ENCODE measurements around the gene RPS6KB2.
"Not testable (repeated sequence)": the region's sequence is repeated elsewhere in the genome, so short reads cannot be mapped to it uniquely, and the experiment has no call there.

RPS6KB2 gene

DNA sequence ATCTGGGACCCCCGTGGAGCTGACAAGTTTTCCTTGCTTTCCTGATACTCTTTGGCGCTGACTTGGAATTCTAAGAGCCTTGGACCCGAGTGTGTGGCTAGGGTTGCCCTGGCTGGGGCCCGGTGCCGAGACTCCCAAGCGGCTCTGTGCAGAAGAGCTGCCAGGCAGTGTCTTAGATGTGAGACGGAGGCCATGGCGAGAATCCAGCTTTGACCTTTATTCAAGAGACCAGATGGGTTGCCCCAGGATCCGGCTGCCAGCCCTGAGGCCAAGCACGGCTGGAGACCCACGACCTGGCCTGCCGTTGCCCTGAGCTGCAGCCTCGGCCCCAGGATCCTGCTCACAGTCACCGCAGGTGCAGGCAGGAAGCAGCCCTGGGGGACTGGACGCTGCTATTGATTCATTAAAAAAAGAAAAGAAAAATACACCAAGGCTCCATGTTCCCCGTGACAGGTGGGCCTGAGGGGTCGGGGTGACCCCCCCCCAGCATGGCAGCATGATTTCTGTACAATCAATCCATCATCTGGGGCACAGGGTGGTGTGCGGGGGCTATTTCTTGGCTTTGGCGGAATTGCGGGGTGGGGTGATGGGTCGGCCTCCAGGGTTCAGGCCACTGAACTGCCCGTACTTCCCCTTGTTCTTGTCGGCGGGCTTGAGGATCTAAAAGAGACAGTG lies 30.2 kb upstream of the RPS6KB2 start:
- no peak for DNase-seq (ENCODE audit: low read depth)

DNA sequence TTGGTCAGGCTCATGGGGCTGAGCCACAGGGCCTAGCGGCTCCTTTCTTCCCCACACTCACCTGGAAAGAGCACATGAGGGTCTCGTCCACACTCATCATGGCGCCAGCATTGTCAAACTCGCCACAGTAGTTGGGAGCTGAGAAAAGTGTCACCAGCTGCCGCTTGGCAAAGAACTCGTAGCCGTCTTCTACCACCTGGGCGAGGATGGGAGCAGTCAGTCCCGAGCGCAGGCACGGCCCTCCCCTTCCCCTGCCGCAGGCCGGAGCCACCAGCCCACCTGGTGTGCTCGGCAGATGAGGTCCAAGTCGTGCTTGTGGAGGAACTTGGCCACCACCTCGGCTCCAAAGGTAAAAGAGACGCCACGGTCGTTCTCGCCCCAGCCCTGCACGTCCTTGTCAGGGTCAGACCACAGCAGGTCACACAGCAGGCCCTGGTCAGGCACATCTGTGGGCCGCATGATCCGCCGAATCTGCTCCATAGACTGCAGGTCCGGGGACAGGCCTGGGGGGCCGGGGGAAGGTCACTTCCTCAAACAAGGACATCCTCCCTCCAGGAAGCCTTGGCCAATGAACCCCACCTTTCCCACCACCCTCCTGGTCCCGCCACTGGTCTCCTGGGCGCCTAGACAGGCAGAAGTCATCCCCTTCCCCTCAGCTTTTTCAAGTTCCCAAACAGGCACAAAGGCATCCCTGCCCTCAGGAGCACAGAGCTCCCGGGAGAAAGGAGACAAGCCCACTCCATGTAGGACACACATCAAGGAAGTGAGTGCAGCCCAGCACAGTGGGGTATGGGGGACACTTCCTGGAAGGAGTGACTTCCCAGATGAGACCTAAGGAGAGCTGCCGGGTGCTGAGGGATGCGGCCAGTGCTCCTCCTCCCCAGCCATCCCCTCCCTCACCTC lies 29.4 kb upstream of the RPS6KB2 start:
- DNase-seq (ENCODE audit: low read depth) = no peak

DNA sequence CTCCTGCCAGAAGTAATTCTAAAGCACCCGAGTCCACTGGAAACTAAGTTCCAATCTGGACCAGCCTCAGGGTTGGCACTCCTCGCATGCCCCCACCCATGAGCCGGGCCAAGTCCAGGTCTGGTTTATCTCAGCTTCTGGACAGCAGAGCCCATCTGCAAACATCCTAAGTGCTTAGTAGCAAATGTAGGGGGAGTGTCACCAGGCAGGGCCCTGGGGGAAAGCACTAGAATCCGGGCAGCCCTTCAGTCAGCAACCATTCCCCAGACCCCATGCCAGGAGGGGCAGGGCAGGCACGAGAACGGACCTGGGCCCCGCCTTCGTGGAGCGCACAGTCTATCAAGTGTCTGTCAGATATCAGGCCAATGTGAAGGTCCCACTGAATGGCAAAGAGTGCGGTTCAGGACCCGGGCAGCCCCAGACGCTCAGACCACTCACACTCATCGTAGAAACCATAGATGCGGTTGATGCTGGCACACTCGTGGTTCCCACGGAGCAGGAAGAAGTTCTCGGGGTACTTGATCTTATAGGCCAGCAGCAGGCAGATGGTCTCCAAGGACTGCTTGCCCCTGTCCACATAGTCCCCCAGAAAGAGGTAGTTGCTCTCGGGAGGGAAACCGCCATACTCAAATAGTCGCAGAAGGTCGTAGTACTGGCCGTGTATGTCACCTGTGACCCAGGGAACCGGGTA lies 27.9 kb upstream of the RPS6KB2 start:
- no peak for DNase-seq (ENCODE audit: low read depth)

DNA sequence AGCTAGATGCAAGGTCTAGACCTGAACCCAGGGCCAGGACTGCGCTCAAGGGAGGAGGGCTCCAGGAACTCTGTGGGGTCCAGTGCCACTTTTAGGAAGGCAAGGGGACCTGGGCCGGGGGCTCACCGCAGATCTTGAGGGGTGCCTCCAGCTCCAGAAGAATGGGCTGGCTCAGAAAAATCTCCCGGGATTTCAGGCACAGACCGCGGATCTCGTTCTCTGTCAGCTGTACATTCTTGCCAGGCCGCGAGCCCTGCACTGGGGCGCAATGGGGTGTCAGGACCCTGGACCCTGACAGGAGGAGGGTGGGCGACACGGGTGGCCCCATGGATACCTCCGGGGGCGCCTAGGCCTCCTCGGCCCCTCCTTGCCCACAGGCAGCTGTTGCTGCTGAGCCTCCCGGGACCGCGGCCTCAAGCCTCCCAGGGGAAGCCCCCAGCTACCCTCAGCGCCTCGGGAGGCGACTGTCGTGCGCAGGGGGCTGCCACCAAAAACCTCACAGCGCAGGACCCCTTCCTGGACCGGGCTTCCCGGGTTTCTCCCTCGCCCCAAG lies 27.3 kb upstream of the RPS6KB2 start:
- no peak for DNase-seq (ENCODE audit: low read depth)

DNA sequence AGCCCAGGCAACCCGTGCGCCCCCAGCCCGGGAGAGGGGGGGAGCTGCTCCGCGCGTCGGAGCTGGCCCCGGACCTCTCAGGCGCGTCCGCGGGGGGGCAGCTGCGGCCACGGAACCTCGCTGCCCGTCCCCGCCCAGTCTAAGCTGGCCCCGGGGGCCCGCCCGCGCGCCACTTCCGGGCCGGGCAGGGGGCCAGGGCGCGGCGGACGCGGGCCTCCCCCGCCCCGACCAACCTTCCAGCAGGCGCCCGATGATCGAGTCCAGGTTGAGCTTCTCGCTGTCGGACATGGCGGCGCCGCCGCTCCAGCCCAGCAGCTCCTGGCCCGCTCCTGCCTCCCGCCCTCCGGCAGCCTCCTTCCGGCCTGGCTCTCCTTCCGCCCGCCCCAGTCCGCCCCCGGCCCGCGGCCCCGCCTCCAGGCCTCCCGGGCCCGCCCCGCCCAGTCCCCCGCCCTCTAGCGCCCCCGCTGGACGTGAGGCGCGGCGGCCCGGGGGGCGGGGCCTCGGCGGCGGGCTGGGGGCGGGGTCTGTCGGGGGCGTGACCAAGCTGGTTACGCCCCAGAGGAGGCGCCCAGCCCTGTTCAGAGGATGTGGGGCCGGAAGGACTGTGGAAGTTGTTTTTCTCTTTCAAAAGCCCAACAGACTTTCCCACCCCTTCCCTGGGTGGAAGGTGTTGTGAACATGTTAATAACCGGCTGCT lies 26.7 kb upstream of the RPS6KB2 start, which contains the start of gene PPP1CA:
Gene PPP1CA, minus strand, starts transcription at position 364 of the 697 bp plus-strand sequence. Its CDS starts 76 bp downstream, at position 288.
- peak; percentile 86 for DNase-seq (ENCODE audit: low read depth)

DNA sequence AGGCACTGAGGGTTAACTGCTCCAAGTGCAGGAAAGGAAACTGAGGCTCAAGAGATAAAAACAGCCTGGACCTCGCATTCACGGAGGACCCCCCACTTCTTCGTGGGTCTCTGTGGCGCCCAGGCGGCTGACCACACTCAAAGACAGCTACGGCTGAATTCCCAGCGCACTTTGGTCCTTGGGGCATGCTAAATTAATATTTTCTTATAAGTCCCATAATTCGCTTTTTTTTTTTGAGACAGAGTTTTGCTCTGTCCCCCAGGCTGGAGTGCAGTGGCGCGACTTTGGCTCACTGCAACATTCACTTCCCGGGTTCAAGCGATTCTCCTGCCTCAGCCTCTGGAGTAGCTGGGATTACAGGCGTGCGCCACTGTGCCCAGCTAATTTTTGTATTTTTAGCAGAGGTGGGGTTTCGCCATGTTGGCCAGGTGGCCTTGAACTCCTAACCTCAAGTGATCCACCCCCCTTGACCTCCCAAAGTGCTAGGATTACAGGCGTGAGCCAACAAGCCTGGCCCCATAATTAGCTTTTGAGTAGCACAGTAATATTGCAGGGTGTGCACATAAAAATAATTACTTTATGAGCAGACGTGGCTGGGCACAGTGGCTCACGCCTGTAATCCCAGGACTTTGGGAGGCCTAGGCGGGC lies 26.0 kb upstream of the RPS6KB2 start:
- DNase-seq (ENCODE audit: low read depth) = not testable (repeated sequence)

DNA sequence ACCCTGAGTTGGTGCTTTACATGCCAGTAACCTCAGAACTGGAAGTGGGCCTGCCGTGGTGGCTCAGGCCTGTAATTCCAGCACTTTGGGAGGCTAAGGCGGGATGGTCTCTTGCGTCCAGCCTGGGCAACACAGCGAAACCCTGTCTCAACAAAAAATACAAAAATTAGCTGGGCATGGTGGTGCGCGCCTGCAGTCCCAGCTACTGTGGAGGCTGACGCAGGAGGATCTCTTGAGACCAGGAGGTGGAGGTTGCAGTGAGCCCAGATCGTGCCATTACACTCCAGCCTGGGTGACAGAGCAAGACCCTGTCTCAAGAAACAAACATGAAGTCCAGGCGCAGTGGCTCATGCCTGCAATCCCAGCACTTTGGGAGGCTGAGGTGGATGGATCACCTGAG lies 25.2 kb upstream of the RPS6KB2 start:
- not testable (repeated sequence) for DNase-seq (ENCODE audit: low read depth)

DNA sequence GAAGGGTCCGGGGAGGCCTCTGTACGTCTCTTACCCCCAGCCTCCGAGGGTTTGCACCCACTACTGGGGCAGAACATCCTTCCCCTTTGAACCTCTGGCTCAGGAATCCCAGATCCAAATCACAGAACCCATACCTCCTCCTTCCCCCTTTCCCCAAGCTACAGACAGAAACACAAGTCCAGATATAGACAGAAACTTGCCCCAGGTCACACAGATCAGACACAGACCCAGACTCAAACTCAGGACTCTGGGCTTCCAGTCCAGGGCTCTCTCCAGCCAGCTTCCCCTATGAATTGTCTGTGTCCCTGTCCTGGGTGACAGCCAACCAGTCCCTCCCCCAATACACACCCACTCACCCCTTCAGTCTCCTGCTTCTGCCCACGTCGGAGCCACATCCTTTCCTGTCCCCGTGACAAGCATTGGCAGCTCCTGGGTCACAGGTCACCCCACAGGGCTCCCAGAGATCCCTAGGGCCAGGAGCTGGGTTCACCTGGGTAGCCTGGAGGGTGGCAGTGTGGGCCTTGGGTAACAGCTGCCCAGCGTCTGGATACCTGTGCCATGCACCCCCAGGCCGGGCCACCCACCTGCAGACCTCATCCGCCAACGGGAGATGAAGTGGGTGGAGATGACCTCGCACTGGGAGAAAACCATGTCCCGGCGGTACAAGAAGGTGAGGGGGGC lies 23.6 kb upstream of the RPS6KB2 start:
- DNase-seq (ENCODE audit: low read depth) = no peak

DNA sequence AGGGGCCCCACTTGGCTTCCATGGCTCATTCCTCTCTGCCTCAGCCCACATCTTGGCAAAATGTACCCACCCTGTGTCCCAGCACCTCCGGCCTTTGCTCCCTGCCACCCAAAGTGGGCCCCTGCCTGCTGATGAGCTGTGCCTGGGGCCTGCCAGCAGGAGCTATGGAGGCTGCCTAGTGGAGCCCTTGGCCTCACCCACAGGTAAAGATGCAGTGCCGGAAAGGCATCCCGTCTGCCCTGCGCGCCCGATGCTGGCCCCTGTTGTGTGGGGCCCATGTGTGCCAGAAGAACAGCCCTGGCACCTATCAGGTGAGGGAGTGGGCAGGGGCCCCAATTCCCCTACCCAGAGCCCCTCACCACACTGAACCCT lies 23.1 kb upstream of the RPS6KB2 start:
- no peak for DNase-seq (ENCODE audit: low read depth)

DNA sequence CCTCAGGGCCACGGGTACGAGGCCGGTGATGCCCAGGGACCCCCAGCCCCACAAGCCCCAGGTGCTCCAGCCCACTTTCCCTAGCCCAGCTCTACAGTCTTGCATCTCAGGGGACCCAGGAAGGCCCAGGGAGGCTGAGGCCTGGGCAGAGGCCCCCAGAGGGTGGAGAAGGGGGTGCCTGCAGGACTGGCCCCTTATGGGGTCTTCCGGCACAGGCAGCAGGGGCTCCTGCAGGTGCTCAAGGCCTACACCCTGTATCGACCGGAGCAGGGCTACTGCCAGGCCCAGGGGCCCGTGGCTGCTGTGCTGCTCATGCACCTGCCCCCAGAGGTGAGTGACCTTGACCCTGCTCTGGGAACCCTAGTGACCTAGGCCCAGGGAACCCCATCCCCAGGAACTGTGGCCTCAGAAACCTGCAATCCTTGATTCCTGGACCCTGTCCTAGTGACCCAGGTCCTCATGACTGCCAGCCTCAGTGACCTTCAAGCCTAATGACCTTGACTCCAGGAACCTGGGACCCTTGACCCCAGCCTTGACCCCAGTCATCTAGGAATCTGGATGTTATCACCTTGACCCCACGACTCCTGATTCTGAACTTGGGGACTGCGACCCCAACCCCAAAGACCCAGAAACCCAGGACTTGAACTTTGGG lies 22.5 kb upstream of the RPS6KB2 start:
- no peak for DNase-seq (ENCODE audit: low read depth)

DNA sequence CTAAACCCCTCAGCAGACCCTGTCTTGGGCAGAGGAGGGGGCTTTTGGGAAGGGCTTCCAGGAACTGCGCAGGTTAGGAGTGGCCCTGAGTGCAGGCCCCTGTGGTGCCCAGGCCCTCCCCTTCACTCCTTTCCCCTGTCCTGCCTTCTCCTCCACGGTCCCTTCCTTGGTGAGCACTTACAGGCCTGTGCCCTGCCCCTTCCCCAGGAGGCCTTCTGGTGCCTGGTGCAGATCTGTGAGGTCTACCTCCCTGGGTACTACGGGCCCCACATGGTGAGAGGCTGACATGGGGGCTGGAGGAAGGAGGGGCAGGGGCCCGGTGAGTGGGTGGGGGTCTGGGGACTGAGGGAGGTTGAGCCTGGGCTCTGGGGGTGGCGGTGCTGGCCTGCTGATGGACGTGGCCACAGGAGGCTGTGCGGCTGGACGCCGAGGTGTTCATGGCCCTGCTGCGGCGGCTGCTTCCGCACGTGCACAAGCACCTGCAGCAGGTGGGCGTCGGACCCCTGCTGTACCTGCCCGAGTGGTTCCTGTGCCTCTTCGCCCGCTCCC lies 21.8 kb upstream of the RPS6KB2 start:
- no peak for DNase-seq (ENCODE audit: low read depth)

DNA sequence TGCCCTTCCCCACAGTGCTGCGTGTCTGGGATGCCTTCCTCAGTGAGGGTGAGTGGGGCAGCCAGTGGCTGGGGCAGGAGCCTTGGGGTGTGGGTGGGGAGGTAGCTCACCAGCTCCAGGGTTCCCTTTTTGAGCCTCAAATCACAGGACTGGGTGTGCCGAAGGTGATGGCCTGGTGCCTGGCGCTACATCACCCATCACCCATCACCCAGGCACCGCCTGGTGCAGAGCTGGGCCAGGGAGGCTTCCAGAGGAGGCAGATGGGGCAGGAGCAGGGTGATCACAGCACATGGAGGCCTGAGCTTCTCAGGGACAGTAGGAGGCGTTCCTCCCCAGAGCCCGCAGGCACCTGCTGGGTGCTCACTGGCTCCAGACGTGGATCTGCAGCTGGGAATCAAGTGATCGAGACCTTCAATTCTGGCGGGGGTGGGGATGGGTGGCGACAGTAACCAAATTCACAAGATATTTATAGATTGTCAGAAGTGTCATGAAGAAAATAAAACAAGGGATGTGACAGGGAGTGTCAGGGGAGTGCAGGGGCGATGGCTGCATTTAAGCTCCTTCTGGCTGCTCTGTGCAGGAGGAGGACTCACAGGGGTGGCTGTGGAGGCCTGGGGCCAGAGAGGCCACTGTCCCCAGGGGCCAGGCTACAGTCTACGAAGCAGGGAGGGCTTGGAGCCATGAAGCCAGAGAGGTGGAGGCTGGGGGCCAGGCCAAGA lies 21.2 kb upstream of the RPS6KB2 start:
- DNase-seq (ENCODE audit: low read depth) = no peak

DNA sequence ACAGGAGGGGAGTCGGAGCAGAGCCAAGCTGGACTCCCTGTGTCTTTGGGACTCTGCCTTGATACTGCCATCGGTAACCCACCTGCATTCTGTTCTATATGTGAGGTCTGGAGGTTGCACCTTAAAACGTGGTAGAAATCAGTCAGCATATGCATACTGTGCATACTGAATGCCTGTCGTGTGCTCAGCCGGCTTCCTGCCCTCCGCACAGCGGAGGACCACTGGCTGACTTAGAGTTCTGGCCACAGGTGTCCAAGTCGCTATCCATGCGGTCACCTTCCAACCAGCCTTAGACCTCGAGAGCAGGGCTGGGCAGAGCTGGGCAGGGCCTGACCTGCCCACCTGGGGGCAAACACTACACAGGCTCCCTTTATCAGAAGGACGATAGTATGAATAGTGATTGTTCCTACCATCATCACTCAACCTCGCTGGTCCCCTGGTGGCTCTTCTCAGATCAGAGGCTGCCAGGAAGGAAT lies 20.6 kb upstream of the RPS6KB2 start:
- no peak for DNase-seq (ENCODE audit: low read depth)

DNA sequence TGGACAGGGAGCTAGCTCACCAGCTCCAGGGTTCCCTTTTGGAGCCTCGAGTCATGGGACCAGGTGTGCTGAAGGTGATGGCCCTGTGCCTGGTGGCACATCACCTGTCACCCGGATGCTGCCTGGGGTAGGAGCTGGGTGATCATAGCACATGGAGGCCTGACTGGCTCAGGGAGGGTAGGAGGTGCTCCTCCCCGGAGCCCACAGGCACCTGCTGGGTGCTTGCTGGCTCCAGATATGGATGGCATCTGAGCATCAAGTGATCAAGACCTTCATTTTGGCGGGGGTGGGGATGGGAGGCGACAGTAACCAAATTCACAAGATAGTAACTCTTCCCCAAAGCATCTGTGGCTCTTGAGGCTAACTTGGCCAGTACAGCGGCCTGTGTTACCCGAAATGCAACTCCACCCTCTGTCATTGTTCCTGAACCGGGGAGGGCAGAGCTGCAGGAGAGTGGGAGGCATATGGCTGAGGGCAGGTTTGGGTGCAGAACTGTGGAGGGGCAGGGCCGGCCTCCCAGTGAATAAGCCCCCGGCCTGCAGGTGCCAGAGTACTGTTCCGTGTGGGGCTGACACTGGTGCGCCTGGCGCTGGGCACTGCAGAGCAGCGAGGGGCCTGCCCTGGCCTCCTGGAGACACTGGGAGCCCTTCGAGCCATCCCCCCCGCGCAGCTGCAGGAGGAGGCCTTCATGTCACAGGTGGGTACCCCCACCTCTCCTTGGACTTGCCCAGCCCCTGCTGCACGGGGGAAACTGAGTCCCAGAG lies 19.7 kb upstream of the RPS6KB2 start:
- DNase-seq (ENCODE audit: low read depth) = no peak

DNA sequence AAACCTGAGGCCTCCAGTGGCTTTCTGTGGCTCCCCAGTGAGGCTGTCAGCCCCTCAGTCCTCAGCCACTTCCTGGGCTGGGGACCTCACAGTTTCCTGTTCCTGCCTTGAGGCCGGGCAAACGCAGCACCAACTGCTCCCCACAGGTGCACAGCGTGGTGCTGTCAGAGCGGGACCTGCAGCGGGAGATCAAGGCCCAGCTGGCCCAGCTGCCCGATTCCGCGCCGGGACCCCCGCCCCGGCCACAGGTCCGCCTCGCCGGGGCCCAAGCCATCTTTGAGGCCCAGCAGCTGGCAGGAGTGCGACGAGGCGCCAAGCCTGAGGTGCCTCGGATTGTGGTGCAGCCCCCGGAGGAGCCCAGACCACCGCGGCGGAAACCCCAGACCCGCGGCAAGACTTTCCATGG lies 19.0 kb upstream of the RPS6KB2 start:
- peak; percentile 57 for DNase-seq (ENCODE audit: low read depth)

DNA sequence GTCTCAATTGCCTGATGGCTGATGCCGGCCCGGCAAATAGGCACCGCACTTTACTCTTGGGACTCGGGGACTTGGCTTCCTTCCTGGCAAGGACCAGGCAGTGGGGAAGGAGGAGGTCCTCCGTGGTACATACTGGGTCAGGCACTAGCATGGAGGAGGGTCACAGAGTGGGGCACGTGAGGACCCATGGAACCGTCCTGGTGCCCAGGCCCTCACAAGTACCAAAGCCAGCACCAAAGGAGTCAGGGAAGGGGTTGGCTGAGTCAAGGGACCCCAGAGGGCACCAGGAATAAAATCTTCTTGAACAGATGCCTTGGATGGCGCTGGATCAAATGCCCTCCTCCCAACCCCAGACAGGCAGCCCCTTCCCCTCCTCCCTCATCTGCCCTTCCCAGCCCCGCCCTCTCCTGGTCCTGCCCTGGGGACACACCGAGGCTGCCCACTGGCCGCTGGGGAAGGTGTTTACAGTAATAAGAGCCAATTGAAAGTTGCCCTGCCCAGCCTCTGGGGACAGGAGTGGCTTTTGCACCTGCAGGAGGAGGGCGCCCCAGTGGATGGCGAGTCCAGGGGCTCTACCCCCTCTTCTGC lies 18.4 kb upstream of the RPS6KB2 start:
- DNase-seq (ENCODE audit: low read depth) = no peak

DNA sequence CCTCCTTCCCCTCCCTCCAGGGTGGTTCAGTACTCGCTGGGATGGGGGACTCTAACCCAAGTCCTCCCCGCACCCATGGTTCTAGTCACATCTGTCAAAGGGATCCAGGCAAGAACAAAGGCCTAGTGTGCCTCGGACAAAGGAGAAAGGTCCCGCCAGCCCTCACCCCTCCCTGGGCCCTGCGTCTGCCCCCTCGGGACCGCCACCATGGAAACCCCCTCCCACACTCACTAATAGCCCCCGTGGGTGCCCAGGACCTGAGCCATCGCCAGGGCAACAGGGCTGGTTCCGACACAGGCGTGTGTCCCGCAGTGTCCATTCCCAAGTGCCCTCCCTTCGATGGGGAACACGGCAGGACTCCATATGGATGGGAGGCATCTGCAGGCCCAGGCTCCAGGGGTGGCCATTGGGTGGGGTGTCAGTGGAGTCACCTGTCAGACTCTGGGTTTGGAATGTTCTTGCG lies 17.9 kb upstream of the RPS6KB2 start:
- no peak for DNase-seq (ENCODE audit: low read depth)
